B cell (primary cell): ENCODE measurements around the gene TMEM98.

Source experiments
- EZH2 ChIP-seq: IDR thresholded peaks from 2 replicates; pipeline ENCODE4 v1.6.1; 2012; ENCODE audit warnings: borderline replicate concordance, low read depth, mild to moderate bottlenecking, moderate library complexity, low read length; ENCODE audit not compliant: insufficient read depth, poor library complexity, severe bottlenecking
- TF ChIP-seq, protein P1 (sequence below): fragments of 200-600 bp; IDR thresholded peaks from one replicate; pipeline ENCODE4 v1.8.0; 2022; ENCODE audit warnings: antibody characterized with exemption, mild to moderate bottlenecking

DNA sequence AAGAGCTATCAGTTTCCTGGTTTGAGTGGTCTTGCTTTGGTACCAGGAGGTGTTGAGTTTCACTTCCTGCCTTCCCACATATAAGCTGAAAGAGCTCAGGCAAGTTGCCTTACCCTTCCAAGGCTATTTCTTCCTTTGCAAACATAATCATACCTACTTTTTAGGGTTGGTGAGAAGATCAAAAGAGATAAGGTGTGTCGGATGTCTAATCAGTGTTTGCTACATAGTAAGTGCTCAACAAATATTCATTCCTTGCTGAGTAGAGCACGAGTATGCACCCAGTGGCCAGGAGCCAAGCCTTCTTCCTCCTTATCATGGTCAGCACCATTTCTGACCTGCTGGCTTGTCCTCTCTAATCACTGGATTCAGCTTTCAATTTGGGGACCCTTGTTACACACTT lies 12.7 kb upstream of the TMEM98 start:
- TF ChIP-seq, protein P1, sequence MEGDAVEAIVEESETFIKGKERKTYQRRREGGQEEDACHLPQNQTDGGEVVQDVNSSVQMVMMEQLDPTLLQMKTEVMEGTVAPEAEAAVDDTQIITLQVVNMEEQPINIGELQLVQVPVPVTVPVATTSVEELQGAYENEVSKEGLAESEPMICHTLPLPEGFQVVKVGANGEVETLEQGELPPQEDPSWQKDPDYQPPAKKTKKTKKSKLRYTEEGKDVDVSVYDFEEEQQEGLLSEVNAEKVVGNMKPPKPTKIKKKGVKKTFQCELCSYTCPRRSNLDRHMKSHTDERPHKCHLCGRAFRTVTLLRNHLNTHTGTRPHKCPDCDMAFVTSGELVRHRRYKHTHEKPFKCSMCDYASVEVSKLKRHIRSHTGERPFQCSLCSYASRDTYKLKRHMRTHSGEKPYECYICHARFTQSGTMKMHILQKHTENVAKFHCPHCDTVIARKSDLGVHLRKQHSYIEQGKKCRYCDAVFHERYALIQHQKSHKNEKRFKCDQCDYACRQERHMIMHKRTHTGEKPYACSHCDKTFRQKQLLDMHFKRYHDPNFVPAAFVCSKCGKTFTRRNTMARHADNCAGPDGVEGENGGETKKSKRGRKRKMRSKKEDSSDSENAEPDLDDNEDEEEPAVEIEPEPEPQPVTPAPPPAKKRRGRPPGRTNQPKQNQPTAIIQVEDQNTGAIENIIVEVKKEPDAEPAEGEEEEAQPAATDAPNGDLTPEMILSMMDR = no peak
- TF ChIP-seq EZH2 = no peak
